GM18498 (cell line): ENCODE results near the gene CLPSL2.
A peak's percentile ranks its signal among the peaks of the same experiment; 100 is the strongest.
"Not testable (repeated sequence)": the region's sequence is repeated elsewhere in the genome, so short reads cannot be mapped to it uniquely, and the experiment has no call there.

Experiments
- ATAC-seq: cut with Tn5 transposase; IDR thresholded peaks from one replicate; pipeline ENCODE4 v1.9.1; 2021; ENCODE audit warnings: mild to moderate bottlenecking, moderate library complexity; ENCODE audit not compliant: unreplicated experiment

Gene CLPSL2, protein sequence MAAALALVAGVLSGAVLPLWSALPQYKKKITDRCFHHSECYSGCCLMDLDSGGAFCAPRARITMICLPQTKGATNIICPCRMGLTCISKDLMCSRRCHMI

GRCh38 chr6:35776364-35777215 is at the start of gene CLPSL2:
Gene CLPSL2, plus strand, starts transcription at chr6:35776598. Its CDS starts 21 bp downstream, at chr6:35776619.
- ATAC-seq, result no peak

DNA sequence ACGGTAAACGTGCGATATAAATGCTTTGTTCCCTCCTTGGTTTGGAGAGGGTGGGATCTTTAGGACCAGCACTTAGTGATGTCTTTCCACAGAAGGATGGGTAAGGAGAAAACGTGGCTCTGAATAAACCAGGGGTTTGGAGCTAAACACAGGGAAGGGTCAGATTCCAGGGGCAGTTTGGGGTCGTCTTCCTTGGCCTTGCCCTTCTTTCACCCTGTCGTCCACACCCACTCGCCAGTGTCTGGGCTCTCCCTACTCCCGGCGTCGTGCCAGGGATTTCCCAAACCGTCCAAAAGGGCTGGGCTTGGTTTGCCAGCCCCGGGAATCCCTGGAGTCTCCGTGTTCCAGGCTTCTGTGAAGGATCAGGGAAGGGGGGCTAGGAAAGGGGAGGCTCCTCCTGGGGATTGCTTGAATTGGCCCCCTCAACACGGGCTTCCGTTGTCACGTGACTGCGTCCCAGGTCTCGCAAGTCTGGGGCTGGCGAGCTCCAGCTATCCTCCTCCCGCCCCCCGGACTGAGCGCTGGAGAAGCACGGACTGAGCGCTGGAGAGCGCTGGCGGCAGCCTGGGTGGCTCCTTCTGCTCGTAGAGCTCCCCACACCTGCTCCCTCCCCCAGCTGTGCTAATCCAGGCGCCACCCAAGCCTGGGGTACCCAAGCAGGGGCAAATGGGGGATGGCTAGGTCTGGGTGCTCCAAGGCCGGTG is 49.0 kb upstream of the CLPSL2 start:
- ATAC-seq, result no peak

DNA sequence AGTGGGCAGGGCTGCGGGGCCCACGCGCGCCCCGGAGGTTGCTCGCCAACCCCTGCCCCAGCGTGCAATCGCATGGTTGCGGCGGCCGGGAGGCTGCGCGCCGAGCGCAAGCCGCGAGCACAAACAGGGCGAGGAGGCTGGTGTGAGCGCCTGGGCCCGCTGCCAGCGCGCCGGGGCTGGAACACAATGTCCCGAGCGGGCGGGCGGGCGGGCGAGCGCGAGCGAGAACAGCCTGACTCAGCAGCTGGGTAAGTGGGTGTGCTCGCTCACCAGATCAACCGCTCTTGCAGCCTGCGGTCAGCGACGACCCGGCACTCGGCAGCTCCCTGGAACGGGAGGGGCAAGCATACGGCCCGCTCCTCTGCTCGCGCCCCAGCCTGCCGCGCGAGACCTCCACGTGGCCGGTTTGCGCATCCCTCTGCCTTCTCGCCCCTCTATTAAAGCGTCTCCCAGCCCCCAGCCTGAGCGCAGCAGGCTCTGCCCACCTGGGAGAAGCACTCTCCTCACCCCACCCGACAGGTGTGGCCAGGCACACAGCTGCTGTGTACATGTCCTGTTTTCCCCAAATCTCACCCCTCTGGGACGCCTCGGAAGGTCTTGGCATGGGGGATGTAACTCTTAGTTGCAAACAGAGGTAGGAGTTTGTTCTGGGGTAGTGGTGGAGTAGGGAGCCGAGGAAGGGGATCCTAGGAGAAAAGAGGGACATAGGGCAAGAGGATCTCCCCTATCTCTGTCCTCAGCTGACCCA is 48.3 kb upstream of the CLPSL2 start:
- peak; percentile 40 for ATAC-seq

GRCh38 chr6:35728683-35729678 is 47.4 kb upstream of the CLPSL2 start:
- ATAC-seq, result no peak

- ATAC-seq, result no peak
Measured at GRCh38 chr6:35729722-35730121, 46.7 kb upstream of the CLPSL2 start.

GRCh38 chr6:35730745-35731413 is 45.5 kb upstream of the CLPSL2 start:
- ATAC-seq, result no peak

GRCh38 chr6:35731414-35731735 is 45.0 kb upstream of the CLPSL2 start:
- peak; percentile 54 for ATAC-seq

GRCh38 chr6:35731736-35732532 is 44.5 kb upstream of the CLPSL2 start:
- peak; percentile 60 for ATAC-seq

GRCh38 chr6:35733633-35734032 is 42.8 kb upstream of the CLPSL2 start:
- no peak for ATAC-seq

GRCh38 chr6:35734319-35734718 is 42.1 kb upstream of the CLPSL2 start:
- ATAC-seq, result not testable (repeated sequence)

DNA sequence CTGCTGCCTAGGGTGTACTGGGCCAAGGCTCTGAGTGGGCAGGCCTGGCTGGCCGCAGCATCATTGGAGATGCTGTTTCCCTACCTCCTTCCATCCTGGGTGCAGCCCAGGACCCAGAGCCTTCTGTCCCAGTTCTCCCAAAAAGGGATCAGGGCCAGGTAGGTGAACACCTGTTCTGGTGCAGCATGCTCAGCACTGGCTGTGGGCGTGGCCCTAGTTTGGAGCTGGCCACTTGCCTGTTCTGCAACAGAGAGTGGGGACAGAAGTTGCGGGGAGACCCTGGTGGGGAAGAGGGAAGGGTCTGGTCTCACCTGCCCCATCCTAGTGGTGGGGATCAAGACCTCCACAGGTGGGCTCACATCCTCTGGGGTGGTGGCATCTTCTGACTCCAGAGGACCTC is 40.9 kb upstream of the CLPSL2 start:
- no peak for ATAC-seq

- no peak for ATAC-seq
Measured at GRCh38 chr6:35736253-35736894, 40.0 kb upstream of the CLPSL2 start.

DNA sequence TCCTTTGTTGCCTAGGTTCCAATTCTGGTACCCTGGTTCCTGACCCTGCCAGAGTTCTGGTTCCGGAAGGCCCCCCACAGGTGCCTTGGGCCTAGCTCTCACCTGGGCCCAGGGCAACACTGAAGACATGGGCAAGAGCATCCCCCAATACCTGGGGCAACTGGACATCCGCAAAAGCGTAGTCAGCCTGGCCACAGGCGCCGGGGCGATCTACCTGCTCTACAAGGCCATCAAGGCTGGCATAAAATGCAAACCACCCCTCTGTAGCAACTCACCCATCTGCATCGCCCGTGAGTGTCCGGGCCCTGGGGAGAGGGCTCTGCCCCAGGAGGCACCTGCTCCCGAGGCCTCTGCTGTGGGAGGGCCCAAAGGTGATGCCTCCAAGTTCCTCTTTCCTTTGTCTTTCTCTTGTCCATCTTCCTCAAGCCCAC is 39.4 kb upstream of the CLPSL2 start, which contains the start of gene ARMC12:
TSS of gene ARMC12 (plus strand) at position 51 of the 431 bp plus-strand sequence. CDS start at position 128, 77 bp downstream.
- ATAC-seq, result no peak

- no peak for ATAC-seq
Measured at GRCh38 chr6:35737413-35738211, 38.8 kb upstream of the CLPSL2 start.

DNA sequence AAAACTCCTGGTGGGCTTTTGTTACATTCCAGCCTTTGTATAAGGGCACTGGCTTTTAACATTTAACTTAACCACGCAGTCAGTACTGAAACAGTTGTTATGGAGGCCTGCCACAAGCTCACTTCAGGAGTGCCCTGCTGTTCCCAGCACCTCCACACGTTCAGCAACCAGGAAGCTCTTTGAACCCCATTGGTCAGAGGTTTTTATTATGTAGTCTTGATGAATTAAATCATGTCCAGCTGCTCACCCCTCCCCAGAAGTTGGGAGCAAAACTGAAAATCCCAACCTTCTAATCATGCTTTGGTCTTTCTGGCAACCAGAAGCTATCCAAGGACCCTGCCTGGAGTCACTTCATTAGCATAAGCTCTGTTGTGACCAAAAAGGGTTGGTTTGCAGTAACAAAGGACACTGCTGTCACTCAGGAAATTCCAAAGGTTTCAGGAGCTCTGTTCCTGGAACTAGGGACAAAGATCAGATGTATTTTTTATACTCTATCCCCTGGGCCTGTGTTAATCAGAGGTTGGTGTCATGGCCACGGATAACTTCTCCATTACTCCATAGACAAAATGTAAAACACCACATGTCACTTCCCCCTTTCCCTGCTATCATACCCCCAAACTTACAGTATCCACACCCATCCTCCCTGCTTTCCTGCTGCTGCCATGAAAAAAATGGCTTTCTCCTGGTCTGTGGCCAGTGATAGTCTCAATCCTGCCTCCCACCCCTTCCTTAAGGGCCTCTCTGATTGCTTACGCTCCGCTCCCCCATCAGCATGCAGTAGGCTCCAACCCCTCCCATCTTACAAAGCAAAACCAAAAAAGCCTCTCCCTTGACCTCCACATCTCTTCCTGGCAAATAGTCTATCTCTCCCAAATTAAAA is 36.5 kb upstream of the CLPSL2 start:
- ATAC-seq, result no peak

DNA sequence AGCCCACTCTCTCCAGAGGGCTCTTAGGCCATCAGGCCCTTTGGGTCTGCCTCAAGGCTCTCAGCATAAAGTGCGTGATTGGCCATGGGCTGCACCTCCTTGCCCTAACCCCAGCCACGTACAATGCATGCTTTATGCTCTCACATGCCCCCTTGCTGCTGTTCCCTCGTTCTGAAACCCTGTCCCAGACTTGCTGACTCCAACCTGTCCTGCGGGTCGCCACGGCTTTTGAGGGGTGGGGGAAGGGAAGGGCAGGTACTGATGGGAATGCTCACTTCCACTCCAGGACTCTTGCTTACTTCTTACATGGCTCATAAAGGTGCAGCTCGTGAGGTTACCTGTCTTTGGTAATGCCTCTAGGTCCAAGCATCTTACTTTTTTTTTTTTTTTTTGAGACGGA is 33.6 kb upstream of the CLPSL2 start:
- ATAC-seq, result no peak
